Measurements from ENCODE around the gene MSX1.
"Not testable (repeated sequence)": the region's sequence is repeated elsewhere in the genome, so short reads cannot be mapped to it uniquely, and the experiment has no call there.

MSX1 gene

DNA sequence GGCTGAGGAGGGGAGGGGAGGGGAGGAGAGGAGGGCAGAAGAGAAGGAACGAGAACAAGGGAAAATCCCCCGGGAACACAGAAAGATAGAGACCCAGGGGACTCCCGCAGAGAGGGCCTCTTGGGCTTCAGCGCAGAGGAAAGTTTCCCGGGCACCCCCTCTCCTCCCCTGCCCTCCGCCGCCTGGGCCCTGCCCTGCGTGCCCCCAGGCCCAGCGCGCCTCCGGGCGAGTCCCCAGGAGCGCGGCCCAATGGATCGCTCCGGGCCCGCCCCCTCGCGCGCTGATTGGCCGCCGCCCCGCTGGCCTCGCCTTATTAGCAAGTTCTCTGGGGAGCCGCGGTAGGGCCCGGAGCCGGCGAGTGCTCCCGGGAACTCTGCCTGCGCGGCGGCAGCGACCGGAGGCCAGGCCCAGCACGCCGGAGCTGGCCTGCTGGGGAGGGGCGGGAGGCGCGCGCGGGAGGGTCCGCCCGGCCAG is at the start of gene MSX1:
Gene MSX1, plus strand, starts transcription at position 341 of the 474 bp plus-strand sequence. CDS start 235 bp downstream, outside the sequence.
- DNase-seq (ENCODE audit: low read depth), result peak; percentile 12

DNA sequence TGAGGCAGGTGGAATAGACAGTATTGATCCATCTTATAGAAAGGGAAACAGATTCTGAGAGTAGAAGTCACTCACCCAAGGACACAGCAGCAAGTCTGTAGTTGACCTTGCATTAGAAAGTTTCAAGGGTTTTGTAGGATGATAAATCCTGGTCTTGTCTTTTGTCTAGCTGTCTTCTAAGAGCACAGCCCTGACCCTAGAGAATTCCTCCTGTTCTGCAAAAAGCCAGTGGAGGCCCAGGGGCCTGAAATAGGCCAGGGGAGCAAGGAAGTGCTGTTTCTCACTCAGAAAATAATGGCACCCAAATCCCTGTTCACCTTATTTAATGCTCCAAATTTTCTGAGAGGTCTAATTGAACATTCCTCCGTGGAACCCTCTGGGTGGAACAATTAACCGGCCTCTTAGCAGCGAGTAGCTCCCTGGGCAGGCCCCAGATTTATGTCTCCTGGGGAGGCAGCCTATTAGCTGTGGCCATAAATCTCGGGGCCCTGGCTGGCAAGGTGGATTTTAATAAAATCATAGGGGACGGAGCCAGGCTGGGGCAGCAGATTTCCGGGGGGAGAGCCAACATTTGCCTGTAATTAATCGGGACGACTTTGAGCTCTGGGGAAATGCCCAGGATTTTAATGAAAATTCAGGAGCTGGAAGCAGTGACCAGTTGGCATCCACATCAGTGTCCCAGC is 49.2 kb upstream of the MSX1 start:
- DNase-seq (ENCODE audit: low read depth), result no peak

DNA sequence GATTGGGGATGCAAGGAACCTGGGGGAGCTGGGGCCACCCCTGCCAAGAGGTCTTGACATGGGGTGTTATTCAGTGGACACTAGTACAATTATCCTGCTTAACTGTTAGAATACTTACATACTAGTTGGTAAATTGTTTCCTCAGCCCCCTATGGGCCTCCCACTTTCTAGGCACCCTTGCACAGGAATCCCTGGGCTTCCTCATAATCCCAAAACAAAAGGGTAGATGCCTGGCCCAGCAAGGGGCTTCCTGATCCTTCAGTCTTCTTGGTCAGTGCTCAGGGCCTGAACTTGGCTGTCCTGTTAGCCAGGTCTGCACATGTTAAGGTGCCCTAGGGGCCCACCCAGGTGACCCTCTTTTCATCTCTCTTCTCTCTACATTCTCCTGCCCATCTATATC is 48.7 kb upstream of the MSX1 start:
- DNase-seq (ENCODE audit: low read depth), result no peak

DNA sequence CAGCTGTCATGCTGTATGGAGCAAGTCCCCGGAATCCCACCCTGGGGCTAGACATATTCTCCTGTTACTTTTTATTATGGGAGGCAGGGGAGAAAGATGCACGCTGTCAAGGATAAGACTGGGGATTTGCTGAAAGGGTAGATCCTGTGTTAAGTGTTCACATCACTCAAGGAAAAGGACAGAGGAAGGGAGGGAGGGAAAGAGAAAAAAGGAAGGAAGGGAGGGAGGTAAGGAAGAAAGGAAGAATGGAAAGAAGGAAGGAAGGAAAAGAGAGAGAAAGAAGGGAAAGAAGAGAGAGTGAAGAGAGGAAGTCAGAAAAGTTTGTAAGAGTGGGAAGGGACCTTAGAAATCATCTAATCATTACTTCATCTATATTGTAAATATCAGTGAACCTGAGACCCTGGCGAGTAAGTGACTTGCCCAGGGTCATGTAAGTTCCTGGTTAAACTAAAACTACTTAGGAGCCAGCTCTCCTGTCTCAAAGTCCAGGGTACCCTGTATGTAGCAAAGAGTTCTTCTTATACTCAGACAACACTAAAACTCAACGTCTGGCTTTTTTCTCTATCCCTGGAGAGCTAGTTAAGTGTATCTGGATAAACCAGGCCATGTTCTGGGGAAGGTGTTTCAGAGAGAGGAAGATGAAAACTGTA is 47.2 kb upstream of the MSX1 start:
- DNase-seq (ENCODE audit: low read depth), result no peak

DNA sequence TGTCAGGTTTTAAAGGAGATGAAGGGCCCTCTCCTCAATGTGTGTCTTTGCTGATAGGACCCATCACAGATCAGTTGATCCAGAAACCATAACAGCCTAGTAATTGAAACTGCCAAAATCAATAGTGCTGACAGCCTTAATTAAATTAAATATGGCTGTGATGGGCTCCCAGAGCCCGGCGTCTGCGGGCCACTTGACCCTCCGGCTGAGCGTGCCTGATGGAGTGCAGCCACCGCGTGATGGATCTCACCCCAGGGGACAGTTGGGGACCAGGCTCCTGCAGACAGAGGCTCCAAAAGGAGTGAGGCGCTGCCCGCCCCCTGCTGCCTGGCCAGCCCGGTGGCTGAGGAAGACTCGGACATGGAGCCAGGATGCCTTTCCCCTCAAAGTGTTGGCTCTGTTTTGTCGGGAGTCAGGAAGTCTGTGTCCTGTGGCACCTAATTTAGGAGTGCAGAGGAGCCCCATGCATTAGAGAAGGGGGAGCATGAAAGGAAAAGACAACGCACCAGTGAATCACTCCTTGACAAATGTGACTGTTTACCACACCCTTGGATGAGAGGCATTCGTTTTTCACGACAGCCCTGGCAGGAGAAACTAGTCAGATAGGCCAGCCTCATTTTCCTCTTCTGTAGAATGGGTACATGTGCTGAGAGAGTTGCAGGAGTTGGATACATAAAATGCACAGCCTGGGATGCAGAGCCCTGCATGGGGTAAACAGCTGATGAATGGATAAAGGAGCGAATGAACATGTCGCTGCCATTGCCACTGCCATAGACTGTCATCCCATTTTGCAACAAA is 40.9 kb upstream of the MSX1 start:
- DNase-seq (ENCODE audit: low read depth), result no peak

DNA sequence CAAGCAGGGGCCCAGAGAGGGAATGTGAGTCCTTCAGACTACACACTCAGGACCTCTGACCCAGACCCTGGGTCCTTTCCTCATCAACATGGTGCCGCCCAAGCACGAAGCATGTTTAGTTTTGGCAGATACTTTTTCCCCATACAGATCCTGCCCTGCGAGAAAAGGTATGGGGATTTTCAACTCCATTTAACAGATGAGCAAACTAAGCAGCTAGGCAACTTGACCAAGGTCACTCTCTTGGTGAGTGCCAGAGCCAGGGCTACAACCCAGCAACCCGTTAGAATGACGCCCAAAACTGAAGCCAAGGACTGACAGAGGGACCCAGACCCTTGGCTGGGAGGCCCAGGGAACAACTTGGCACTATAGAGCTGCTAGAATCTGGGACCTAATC is 40.3 kb upstream of the MSX1 start:
- DNase-seq (ENCODE audit: low read depth), result no peak

DNA sequence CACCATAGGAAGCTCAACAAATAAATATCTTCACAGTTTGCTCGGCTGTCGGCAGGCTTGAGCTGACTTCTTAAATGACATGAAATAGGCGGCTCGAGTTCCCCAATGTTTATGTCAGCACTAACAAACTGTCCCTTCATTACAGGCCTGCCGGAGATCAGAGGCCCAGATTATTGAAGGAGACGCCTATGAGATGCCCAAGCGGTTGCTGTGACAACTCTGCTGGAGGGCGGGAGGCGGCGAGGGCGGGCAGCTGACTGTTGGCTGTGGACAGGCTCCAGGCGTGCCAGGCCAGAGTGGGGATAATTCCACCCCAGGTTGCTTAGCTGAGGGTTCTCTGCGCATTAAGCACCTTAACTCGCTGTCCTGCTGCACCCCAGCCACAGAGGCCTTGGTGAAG is 39.2 kb upstream of the MSX1 start:
- DNase-seq (ENCODE audit: low read depth), result no peak

DNA sequence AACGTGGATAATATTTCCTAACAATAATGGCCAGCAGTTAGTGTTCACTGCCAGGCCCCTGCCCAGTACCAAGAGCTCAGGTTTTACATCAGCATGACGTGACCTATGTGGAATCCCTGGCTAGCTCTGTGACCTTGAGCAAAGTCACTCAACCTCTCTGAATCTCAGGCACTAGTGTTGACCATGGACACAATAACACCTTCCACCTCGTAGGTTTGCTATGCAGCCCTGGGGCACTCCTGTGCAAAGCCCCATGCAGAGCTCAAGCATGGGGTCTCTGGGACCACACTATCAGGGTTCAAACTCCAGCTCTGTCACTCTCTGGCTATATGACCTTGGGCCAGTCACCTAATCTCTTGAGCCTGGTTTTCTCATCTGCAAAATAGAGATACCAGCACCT is 38.7 kb upstream of the MSX1 start:
- DNase-seq (ENCODE audit: low read depth), result no peak

DNA sequence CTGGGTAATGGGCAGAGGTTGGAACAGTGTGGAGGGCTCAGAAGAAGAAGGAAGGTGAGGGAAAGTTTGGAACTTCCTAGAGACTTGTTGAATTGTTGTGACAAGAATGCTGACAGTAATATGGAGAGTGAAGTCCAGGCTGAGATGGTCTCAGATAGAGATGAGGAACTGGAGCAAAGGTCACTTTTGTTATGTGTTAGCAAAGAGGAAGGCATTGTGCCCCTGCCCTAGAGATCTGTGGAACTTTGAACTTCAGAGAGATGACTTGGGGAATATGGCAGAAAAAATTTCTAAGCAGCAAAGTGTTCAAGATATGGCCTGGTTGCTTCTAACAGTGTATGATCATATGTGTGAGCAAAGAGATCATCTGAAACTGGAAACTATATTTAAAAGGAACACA is 37.9 kb upstream of the MSX1 start:
- no peak for DNase-seq (ENCODE audit: low read depth)

DNA sequence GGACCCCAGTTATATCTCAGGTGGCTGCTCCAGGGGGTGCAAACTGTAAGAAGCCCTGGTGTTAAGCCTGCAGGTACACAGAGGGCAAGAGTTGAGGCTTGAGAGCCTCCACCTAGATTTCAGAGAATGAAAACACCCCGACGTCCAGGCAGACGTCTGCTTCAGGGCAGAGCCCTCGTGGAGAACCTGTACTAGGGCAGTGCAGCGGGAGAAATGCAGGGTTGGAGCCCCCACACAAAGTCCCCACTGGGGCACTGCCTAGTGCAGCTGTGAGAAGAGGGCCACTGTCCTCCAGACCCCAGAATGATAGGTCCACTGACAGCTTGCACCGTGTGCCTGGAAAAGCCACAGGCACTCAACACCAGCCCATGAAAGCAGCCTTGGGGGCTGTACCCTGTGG is 37.2 kb upstream of the MSX1 start:
- not testable (repeated sequence) for DNase-seq (ENCODE audit: low read depth)

DNA sequence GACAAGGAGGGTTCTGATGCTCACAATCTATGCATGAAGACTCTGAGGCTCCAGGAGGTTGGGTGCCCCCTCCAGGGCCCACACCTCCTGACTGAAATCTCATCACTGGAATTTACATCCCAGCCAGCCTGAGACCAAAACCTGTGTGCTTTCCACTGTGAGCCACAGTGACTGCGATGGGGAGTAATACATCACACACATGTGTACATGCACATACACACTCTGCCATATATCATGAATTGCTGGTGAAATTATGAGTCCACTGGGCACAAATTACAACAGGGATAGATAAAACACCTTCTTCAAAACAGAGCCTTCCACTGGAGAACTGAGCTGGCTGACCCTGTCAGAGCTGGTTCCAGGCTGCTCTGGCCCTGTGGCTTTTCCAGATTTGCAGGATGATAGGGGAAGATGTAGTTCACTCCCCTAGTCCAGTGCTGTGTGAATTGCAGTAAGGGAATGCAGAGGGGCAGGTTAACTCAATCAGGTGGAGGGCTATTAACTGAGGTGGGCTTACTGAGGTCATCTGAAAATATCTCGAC is 35.8 kb upstream of the MSX1 start:
- DNase-seq (ENCODE audit: low read depth), result no peak

DNA sequence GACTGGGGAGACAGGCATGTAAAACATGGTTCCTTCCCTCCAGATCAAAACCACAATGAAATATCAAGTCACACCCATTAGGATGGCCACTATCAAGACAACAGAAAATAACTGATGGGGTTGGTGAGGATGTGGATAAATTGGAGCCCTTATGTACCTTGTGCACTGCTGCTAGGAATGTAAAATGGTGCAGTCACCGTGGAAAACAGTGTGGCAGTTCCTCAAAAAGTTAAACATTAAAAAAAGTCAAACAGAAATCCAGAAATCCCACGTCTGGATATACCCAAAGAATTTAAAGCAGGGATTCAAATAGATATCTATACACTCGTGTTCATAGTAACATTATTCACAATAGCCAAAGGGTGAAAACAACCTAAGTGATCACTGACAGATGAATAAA is 35.2 kb upstream of the MSX1 start:
- DNase-seq (ENCODE audit: low read depth), result no peak

DNA sequence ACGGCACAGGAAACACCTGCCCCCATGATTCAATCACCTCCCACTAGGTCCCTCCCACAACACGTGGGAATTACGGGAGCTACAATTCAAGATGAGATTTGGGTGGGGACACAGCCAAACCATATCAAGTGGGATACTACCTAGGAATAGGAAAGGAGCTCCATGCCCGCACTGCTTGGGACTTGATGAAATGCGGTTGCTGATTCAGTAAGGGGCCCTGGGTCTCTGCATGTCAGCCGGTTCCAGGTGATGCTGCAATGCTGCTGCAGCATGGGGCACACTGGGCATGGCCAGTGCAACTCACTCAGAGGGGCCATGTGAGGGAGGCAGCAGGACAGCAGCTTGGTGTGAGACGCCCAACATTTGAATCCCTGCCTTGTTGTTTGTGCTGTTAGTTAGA is 34.0 kb upstream of the MSX1 start:
- no peak for DNase-seq (ENCODE audit: low read depth)

DNA sequence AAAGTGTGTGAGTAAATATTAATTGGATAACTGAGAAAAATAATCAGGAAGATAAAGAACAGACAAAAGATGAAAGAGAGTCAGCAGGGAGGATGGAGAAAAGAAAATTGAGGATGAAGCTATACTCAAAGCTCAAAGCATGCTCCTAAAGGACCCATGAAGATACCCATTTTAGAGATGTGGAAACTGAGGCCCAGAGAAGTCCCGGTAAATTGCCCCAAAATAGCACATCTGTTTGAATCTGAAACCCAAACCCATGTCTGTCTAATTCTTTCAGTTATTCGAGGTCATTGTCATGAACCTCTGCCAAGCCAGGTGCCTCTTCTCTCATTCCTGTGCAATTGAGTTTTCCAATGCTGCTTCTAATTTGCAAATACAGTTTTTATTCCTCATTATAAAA is 29.6 kb upstream of the MSX1 start:
- no peak for DNase-seq (ENCODE audit: low read depth)

DNA sequence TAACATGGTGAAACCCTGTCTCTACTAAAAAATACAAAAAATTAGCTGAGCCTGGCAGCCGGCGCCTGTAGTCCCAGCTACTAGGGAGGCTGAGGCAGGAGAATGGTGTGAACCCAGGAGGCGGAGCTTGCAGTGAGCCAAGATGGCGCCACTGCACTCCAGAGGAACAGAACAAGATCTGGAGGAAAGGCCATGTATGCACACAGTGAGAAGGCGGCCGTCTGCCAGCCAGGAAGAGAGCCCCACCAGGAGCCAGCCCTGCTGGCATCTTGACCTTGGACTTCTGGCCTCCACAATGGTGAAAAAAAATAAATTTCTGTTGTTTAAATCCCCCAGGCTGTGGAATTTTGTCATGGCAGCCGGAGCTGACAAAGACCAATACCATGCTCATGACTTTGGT is 28.2 kb upstream of the MSX1 start:
- DNase-seq (ENCODE audit: low read depth), result no peak

DNA sequence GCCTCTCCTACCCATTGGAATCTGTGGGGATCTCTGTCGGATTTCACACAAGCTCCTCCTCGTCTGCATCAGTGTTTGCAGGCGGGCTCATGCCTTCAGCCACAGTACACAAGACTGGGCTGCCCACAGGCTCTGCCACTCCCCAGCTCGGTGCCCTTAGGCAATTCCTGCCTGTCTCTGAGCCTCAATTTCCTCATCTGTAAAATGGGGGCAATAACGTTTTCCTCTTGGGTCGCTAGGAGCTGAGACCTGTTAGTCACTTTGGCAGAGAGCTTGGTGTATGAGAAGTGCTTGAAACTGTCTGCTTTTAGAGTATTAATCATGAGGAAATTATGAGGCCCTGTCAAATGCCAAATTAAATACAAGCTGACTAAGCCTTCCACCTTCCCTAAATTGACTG is 27.6 kb upstream of the MSX1 start:
- no peak for DNase-seq (ENCODE audit: low read depth)

DNA sequence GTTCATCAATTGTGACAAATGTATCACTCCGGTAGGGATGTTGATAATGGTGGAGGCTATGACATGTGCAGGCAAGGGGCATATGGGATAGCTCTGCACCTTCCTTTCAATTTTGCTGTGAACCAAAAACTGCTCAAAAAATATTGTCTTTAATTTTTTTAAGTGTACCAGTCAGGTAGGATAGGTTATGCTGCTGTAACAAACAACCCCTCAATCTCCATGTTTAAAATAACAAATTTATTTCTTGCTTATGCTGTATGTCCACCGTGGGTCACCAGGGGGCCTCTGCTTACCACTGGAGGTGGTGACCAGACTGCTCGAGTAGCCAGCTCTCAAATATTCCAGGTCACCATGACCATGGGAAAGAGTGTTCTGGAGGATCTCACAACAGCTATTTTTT is 23.4 kb upstream of the MSX1 start:
- no peak for DNase-seq (ENCODE audit: low read depth)

DNA sequence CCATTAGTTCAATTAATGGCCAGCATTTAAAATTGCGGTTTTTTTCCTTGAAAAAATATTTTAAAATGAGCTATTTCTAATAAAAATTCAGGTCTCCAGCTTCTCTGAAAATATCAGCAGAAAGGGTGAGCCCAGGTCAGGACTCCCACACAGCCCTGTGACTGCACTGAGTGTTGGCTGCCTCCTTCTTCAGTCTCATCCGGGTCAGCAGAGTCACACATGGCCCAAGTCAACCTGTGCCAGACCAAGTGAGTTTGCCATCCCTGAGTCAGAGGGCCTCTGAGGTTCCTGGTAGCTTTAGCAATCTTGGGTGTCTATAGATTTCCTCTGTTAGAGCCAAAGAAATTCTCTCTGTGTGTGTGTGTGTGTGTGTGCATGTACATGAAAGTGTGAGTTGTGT is 22.1 kb upstream of the MSX1 start:
- DNase-seq (ENCODE audit: low read depth), result no peak

DNA sequence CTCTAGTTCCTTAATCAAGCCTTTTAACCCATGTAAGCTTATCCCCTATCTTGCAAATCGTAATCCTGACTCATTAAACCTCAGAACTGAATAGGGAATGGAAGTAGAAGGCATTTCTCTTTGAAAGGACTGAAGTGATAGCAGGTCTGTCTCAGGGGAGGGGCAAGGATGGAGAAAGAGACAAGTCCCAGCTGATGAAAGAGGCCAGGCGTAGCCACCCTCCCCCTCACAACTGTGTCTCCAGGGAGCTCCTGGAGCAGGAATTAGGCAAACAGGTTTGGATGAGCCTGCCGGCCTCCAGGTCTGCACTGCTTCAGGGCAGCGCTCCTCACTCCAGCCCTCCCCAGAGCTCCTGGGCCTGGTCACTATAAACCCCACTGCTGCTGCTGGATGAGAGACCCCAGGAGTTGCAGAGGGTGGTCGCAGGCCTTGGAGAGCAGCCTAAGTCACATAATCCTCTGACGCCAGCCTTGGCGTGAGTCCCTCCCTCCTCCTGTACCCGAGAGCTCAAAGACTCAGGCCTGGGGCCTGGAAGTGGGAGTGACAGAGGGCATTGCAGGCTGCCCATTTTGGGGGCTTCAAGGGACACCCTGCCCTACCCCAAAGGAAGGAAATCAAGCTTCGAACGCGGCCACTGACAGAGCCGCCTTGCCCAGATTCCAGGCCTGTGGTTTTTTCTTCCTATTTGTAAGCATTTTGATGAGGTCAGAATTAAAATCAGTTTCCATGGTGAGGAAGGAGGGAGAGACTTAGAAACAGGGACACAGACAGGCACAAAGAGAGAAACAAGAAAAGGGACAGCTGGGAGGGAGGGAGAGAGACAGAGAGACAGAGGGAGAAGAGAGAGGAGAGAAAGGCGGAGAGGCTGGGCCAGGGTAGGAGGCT is 21.2 kb upstream of the MSX1 start:
- DNase-seq (ENCODE audit: low read depth), result no peak

DNA sequence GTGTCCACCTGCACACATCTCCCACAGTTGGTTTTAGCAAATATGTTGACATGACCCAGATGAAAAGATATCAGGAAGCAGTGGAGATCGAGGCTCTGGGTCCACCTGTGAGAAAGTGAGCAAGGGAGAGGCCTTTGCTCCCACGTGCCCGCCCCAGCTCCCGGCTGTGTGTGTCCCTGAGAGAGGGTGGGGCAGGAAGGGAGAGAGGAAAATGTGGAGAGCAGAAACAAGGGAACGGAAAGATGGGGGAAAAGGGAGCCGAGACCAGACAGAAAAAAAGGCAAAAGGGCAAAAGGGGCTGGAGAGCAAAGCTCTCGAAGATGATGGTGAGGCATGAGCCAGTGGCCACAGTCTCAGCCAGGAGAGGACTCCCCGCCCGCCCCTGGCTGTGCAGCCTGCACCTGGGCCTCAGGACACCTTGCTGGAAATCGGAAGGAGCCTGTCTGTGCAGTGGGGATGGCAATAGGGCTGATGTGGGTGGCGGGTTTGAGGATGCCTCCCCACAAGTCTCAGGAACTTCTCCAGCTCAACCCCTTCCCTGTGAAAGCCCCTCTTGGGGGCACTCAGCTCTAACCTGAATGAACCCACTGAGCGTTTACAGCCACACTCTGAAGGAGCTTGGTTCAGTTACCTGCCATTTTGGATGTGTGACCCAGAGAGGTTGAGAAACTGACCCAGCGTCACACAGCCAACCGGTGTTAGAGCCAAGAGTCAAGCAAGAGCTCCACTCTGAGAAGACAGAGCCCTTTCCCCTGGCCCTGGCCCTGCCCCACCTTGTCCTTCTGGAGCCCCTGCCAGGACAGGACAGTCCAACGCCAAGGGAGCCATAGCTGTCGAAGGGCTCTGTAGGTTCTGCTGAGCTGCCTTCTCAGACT is 20.3 kb upstream of the MSX1 start:
- no peak for DNase-seq (ENCODE audit: low read depth)

DNA sequence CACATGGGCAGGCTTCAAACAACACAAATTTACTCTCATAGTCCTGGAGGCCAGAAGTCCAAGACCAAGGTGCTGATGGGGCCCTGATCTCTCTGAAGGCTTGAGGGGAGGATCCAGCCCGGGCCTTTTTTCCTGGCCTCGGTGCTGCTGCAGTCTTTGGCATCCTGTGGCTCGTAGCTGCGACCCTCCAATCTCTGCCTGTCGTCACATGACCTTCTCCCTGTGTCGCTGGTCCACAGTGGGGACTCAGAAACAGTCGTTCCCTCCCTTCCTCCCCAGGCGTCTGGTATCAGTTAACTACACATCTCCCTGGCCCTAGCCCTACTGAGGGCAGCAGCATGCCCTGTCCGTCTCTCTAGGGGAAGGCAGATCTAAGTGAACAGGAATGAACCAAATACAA is 19.1 kb upstream of the MSX1 start:
- no peak for DNase-seq (ENCODE audit: low read depth)
